Activated CD8-positive, alpha-beta memory T cell treated with anti-CD3 and anti-CD28 coated beads, Interleukin-2, amount 50 U/mL, for 1 hour (primary cell): Measurements from ENCODE around the gene RD3L.
"Not testable (repeated sequence)": the region's sequence is repeated elsewhere in the genome, so short reads cannot be mapped to it uniquely, and the experiment has no call there.

Source experiments
- DNase-seq: peaks from one replicate; pipeline ENCODE4 v3.0.0-alpha.2; 2020; ENCODE audit errors: extremely low read depth

The RD3L gene

GRCh38 chr14:103928011-103928890 lies 14.1 kb downstream of the RD3L start, which contains the start of gene TDRD9:
Gene TDRD9 (plus strand): TSS chr14:103928456. CDS start chr14:103928510, 54 bp downstream.
- no peak for DNase-seq

DNA sequence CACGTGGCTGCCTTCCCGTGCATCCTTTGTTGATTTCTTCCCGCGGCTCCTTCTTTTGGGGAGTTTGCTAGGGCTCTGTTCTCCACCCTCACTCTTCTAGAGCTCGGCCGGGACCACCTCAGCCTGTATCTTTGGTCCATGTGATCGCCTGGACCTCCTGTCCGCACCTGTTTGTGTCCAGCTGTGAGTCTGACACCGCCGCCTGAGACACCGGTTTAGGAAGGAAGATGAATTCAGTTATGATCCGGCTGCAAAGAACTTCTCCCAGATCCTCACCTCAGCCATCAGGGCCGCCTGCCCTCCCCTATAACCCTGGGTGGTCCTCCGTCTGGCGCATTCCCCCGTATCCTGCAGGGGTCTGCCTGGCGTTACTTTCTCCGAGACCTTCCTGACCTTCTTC lies 14.8 kb downstream of the RD3L start:
- DNase-seq = no peak

DNA sequence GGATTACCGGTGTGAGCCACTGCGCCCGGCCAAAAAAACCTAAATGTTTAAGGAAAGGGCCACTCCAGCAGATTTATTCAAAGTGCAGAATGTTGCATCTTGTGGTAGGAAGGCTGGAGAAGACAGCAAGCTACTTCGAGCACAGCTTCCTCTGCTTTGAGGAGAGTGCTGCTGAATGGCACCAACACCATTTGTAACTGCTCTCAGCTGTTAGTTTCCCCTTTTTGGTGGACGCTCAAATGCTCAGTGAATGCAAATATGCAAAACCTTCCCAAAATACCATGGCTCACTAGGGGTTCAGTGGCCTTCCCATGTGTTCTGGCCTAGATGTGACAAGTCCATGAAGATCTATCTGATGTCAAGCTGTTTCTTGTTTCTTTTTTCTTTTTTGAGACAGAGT lies 17.0 kb downstream of the RD3L start:
- DNase-seq = no peak

GRCh38 chr14:103923863-103924262 lies 18.5 kb downstream of the RD3L start:
- DNase-seq = no peak

- not testable (repeated sequence) for DNase-seq
Measured at GRCh38 chr14:103921855-103922200, 20.5 kb downstream of the RD3L start.

GRCh38 chr14:103920981-103921854 lies 21.1 kb downstream of the RD3L start:
- DNase-seq = peak; percentile 73

DNA sequence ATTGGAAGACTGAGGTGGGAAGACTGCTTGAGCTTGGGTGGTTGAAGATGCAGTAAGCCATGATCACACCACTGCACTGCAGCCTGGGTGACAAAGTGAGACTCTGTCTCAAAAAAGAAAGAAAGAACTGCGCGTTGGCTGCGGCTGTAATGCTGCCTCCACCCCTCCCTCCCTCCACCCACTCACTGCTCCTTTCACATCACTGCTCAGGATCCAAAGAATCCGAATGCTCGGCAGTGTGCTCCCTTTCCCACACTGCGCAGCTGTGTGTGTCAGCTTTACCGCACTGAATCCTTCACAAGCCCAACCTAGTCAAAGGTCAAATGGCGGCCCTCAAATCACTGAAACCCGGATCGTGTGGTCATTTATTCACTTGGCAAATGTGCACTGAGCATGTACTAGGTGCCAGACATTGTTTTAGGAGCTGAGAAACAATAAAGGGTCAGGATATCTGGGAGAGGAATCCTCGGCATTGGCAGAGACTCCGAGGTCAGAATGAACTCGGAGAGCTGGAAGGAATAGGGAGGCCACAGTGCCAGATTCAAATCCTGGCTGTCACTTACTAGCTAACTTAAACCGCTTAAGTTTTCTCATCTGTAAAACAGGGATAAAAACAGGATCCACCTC lies 25.6 kb downstream of the RD3L start:
- no peak for DNase-seq

GRCh38 chr14:103915616-103916015 lies 26.7 kb downstream of the RD3L start:
- DNase-seq = no peak

DNA sequence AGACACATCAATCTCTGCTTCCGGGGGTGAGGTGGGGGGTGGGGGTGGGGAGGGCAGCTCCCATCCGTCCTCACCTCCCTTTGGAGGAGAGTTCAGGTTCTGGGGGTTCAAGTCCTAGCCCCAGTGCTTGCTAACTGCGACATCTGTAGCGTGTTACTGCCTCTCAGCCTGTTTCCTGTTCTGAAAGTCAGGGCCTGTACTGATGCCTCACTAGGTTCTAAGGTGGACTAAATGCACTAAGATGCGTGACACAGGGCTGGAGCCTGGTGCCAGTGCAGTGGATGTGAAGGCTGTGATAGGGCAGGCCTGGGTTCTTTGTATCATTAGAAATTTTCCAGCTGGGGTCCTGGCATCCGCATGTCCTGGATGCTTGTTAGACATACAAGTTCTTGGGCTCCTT lies 31.3 kb downstream of the RD3L start:
- no peak for DNase-seq

DNA sequence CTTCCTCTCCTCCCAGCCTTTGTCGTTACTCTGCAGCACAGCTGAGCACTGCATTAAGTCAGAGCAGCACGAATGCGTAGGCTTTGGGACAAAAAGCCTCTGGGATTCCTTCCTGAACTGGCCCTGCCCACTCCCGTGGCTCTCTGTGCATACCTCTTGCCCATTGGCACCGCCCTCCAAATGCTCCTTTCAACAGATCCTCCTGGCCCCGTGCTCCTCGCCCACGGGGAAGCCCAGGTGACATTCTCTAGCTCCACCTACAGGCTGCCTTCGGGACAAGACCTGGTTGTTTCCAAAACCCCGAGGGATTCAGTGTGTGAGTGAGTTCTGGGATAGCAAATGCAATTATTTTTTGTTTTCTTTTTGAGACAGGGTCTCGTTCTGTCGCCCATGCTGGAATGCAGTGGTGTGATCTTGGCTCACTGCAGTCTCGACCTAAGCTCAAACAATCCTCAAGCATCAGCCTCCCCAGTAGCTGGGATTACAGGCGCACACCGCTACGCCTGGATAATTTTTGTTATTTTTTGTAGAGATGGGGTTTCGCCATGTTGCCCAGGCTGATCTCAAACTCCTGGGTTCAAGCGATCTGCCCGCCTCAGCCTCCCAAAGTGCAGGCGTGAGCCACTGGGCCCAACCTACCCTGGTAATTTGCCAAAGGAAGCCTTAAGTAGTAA lies 31.9 kb downstream of the RD3L start:
- DNase-seq = peak; percentile 37

DNA sequence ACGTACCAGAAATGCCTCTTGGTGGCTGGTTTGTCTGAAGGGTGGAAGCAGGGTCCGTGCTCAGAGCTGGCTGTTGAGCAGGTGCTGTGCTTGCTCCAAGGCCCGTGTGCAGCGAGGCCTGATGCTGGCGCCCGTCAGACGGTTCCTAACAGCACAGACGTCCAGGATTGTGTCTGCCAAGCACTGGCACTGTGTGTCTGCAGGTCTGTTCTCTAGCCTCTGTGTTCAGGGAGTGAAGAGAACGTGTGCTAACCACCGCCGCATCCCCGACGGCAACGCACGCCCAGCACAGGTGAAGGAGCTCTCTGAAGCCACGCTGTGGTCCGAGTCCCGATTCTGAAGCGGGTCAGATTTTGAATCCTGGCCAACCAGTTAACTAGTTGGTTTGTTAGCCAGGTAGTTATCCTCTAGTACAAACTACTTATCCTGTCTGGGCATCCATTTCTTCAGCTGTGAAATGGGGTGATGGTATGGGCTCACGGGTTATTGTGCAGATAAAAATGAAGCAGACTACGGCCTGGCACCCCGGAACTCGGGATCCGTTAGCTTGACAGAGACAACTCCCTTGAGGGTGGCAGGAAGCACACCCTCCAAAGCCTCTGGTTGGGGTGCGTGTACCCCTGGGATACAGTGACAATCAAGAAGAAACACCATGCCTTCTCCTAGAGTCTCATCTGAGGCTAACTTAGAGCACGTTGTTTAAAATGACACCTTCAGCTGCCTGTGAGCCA lies 32.6 kb downstream of the RD3L start:
- no peak for DNase-seq

GRCh38 chr14:103908580-103908979 lies 33.7 kb downstream of the RD3L start:
- DNase-seq = peak; percentile 25

GRCh38 chr14:103905842-103906456 lies 36.4 kb downstream of the RD3L start:
- no peak for DNase-seq

DNA sequence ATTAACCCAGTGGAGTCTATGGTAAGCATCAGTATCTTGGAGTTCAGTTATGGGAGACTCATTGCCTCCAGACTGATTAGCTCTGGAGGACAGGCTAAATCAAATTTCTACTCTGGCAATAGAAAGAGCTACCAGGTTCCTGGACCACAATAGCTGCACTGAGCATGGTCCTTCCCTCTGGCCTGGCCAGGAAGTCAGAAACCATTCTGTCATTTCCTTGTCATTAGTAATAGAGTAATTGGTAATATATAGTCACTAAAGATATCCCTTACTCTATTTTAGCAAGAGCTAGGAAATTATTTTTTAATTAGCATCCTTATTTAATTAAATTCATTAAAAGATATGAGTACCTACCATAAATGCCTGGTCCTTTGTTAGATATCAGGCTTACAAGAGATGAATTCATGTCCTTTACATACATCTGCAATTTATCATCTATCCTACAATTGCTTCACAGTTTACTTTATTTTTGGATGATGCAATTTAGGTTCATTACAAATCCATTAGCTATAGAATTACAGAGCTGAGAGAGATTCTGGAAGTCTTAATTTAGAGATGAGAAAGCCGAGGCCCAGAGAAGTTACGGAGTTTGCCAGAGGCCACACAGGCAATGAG lies 37.7 kb downstream of the RD3L start:
- no peak for DNase-seq

GRCh38 chr14:103899833-103900232 lies 42.5 kb downstream of the RD3L start:
- DNase-seq = no peak

GRCh38 chr14:103899316-103899715 lies 43.0 kb downstream of the RD3L start:
- no peak for DNase-seq

GRCh38 chr14:103898711-103899110 lies 43.6 kb downstream of the RD3L start:
- no peak for DNase-seq

GRCh38 chr14:103898204-103898603 lies 44.1 kb downstream of the RD3L start:
- no peak for DNase-seq

DNA sequence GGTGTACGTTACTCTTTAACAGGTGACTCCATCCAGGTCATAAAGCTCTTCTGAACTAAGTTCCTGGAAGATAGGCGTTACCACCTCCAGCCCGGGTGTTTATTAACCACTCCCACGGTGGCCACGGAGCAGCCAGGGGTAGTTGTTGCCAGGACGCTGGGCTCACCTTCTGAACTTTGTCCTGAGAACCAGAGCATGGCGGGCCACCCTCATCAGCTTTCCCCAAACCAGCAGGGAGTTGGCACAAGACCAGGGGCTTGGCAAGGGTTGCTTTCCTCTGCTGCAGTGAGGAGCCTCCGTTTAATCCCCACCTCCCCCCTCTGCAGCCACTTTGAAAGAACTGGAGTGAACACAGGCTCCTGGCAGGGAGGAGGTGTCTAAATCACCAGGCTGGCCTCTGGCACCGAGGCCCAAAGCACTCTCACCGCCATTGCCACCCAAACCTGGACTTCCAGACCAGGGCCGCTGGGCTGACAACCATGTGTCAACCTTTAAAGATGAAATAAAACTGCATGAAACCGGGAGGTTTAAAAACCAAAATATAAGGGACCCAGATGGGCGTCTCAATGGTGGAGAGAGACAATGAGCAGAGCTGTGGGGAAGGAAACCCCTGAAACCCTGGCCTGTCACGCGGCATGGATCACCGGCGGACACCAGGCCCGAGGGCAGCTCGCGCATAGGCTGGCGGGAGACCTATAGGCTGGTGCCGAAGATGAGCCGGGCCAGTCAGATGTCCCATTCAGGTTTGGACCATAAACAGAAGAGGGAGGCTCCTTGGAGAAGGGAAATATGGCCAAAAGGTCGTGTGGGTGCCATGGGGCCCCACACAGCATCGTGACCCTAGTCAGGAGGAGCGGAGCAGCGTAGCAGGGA lies 45.0 kb downstream of the RD3L start:
- DNase-seq = no peak
